SW 1271 (cell line): ENCODE data around the gene TSPEAR.
A peak's percentile ranks its signal among the peaks of the same experiment; 100 is the strongest.
"Not testable (repeated sequence)": the region's sequence is repeated elsewhere in the genome, so short reads cannot be mapped to it uniquely, and the experiment has no call there.

Source experiments
- DNase-seq, 2 experiments: peaks; one replicate each; lab custom pipeline; 2025; lab: John Stamatoyannopoulos, UW

Gene TSPEAR

GRCh38 chr21:44585892-44586291 is 125.5 kb downstream of the TSPEAR start:
- DNase-seq = no peak

GRCh38 chr21:44583800-44584147 is 127.6 kb downstream of the TSPEAR start:
- DNase-seq = no peak

- DNase-seq = no peak
These were observed 128.1 kb downstream of the TSPEAR start for GRCh38 chr21:44583089-44583799.

- DNase-seq = peak in 1 of 2 experiments; percentile 2
These were observed 129.3 kb downstream of the TSPEAR start for GRCh38 chr21:44582055-44582454.

GRCh38 chr21:44581158-44581557 is 130.2 kb downstream of the TSPEAR start:
- no peak for DNase-seq

GRCh38 chr21:44580231-44580821 is 131.0 kb downstream of the TSPEAR start, which contains the start of gene KRTAP10-5:
KRTAP10-5 (minus strand) TSS chr21:44580604; CDS start chr21:44580578, 26 bp downstream.
- not testable (repeated sequence) for DNase-seq

- DNase-seq = no peak
These were observed 131.6 kb downstream of the TSPEAR start for GRCh38 chr21:44579833-44580144.

- DNase-seq = no peak
These were observed 132.1 kb downstream of the TSPEAR start for GRCh38 chr21:44579056-44579832.

- DNase-seq = no peak
These were observed 132.9 kb downstream of the TSPEAR start for GRCh38 chr21:44578371-44579055.

GRCh38 chr21:44576025-44576420 is 135.3 kb downstream of the TSPEAR start:
- DNase-seq = no peak

GRCh38 chr21:44575307-44576024 is 135.9 kb downstream of the TSPEAR start:
- DNase-seq = no peak

- DNase-seq = no peak
These were observed 136.7 kb downstream of the TSPEAR start for GRCh38 chr21:44574457-44575306.

- DNase-seq = not testable (repeated sequence)
These were observed 137.5 kb downstream of the TSPEAR start, which contains the start of gene KRTAP10-4 for GRCh38 chr21:44573630-44574456. KRTAP10-4 (plus strand) TSS chr21:44573729; CDS start chr21:44573759, 30 bp downstream.

GRCh38 chr21:44572959-44573583 is 138.3 kb downstream of the TSPEAR start:
- DNase-seq = no peak

- no peak for DNase-seq
These were observed 139.3 kb downstream of the TSPEAR start for GRCh38 chr21:44571844-44572782.

- no peak for DNase-seq
These were observed 140.1 kb downstream of the TSPEAR start for GRCh38 chr21:44571296-44571695.

GRCh38 chr21:44569861-44570517 is 141.4 kb downstream of the TSPEAR start:
- no peak for DNase-seq
